ENCODE results near the gene KIAA1755. TPM values are rescaled to one million over a fixed set of nuclear protein-coding genes. Genes with fewer than 3 reads are reported as not detected.

The KIAA1755 gene
- polyA plus RNA-seq, 1 of the 3 experiments (the other 2 are of a cell fraction) = 0.54 TPM

- no peak for TF ChIP-seq REST (IDR thresholded peaks at IDR 0.05; ENCODE audit: low read depth, low read length)
- TF ChIP-seq EZH2phosphoT487 (IDR thresholded peaks at IDR 0.05; ENCODE audit: borderline replicate concordance, low read depth) = no peak
- no peak for TF ChIP-seq JUND (IDR thresholded peaks at IDR 0.05)
- no peak for TF ChIP-seq GATA2 (CRISPR knock-in tag; IDR thresholded peaks at IDR 0.05)
- TF ChIP-seq RFX5 (IDR thresholded peaks at IDR 0.05; ENCODE audit: low read length) = no peak
- no peak for TF ChIP-seq RAD21 (IDR thresholded peaks at IDR 0.05; ENCODE audit: low read length)
- no peak for TF ChIP-seq NFIC (IDR thresholded peaks at IDR 0.05; ENCODE audit: borderline replicate concordance)
- no peak for TF ChIP-seq USF2 (IDR thresholded peaks at IDR 0.05; ENCODE audit: borderline replicate concordance, low read depth, low read length)
- no peak for TF ChIP-seq RCOR1 (IDR thresholded peaks at IDR 0.05; ENCODE audit: low read length)
- no peak for TF ChIP-seq ELF1 (IDR thresholded peaks at IDR 0.05)
Measured at GRCh38 chr20:38187517-38187916, 73.0 kb downstream of the KIAA1755 start (continued).

- Histone ChIP-seq H3K4me3 (ENCODE audit: low read depth in 2 of 2, low read length in 1 of 2) (no peak overlapping the region), H3K9me2 (no peaks in the 10 kb centered on the region), H3K9ac (no peak overlapping the region), H3K27ac (ENCODE audit: low read depth in 2 of 2, low read length in 1 of 2) (no peak overlapping the region), H2AFZ (ENCODE audit: low read depth) (no peak overlapping the region), H3K4me1 (ENCODE audit: control insufficient read depth in 1 of 2, insufficient read depth in 2 of 2, low read depth in 1 of 2, low read length in 1 of 2) (peaks cover 0 to 15% of the 10 kb centered on the region in 2 experiments; a peak in 2 of 4 replicates), H3K27me3 (ENCODE audit: insufficient read depth) (no peaks in the 10 kb centered on the region), H3K4me2 (no peak overlapping the region), H3F3A (replicated peaks; ENCODE audit: insufficient read depth) (peaks cover 32% of the 10 kb centered on the region), H3K9me3 (no peaks in the 10 kb centered on the region), H3K36me3 (replicated peaks in 1 of 2; ENCODE audit: control insufficient read depth in 1 of 2, insufficient read depth in 2 of 2, low read length in 1 of 2) (no peaks in the 10 kb centered on the region), H4K20me1 (ENCODE audit: insufficient read depth) (no peaks in the 10 kb centered on the region), H3K79me2 (ENCODE audit: insufficient read depth) (no peaks in the 10 kb centered on the region)
- ChIA-PET CTCF (interaction anchor here (1.0 to 1.5 kb wide), 3 partner anchors 19 to 35 kb away, joined by 3 to 8 read pairs (median 3); no protein-coding TSS in a partner anchor), POLR2A (no interaction called here)
- DNase-seq = no peak
- 29% methylated on average over 4 of the region's 5 CpGs for WGBS (ENCODE audit: low lambda C conversion rate)
- TF ChIP-seq USF1 (IDR thresholded peaks at IDR 0.05; ENCODE audit: borderline replicate concordance, low read depth) = no peak
- TF ChIP-seq FOSL2 (IDR thresholded peaks at IDR 0.05; ENCODE audit: borderline replicate concordance, low read depth) = peak; percentile 61
- peak; percentile 51 for TF ChIP-seq TCF12 (IDR thresholded peaks at IDR 0.05)
Measured at GRCh38 chr20:38186788-38187221, 73.7 kb downstream of the KIAA1755 start.

Data from SK-N-SH (cell line).